Measurements from ENCODE around the gene DERL3. TPM values are rescaled to one million over a fixed set of nuclear protein-coding genes. Genes with fewer than 3 reads are reported as not detected.

DERL3 gene
- total and polyA plus RNA-seq, 2 experiments from 2014 or later: 13.6 to 19.5 TPM

GRCh38 chr22:23826510-23827350 lies 12.1 kb downstream of the DERL3 start:
- Mint-ChIP-seq H3K4me1 (peaks cover 2% of the 10 kb centered on the region; the same call in 1 of the 3 replicates), H3K36me3 (ENCODE audit: low read depth) (peaks cover 80% of the 10 kb centered on the region), H3K4me3 (no peak overlapping the region), H3K27ac (peak overlapping the region; percentile 79), H3K27me3 (ENCODE audit: insufficient read depth, low read depth, poor library complexity) (peaks cover 17% of the 10 kb centered on the region), H3K9me3 (no peaks in the 10 kb centered on the region; the same call in 2 of the 3 replicates)
- H3K9me2 ChIP-seq (ENCODE audit: insufficient read depth): no peaks in the 10 kb centered on the region
- H3K4me2 ChIP-seq: no peak overlapping the region
- no peaks in the 10 kb centered on the region for H3K27me3 ChIP-seq (ENCODE audit: insufficient read depth)
- H3K27ac ChIP-seq (ENCODE audit: low read depth): peak overlapping the region; percentile 81; the same call in 1 of the 2 replicates
- H3K4me1 ChIP-seq (ENCODE audit: insufficient read depth): no peaks in the 10 kb centered on the region
- H2AFZ ChIP-seq: no peak overlapping the region
- 0 out of 2 replicates have a peak, but pooled peaks cover 4% of the 10 kb centered on the region for H4K20me1 ChIP-seq (replicated peaks; ENCODE audit: insufficient read depth)
- H3F3A ChIP-seq (replicated peaks; ENCODE audit: low read depth): no peaks in the 10 kb centered on the region
- no peak for TF ChIP-seq JUNB (IDR thresholded peaks at IDR 0.05; ENCODE audit: unreplicated experiment)
- no peak for TF ChIP-seq ZNF331 (CRISPR knock-in tag; IDR thresholded peaks at IDR 0.05; ENCODE audit: low read depth)
- no peak for TF ChIP-seq REST (IDR thresholded peaks at IDR 0.05; ENCODE audit: unreplicated experiment)
- TF ChIP-seq ZNF462 (CRISPR knock-in tag; IDR thresholded peaks at IDR 0.05): no peak
- no peaks in the 10 kb centered on the region for H3K79me2 ChIP-seq (replicated peaks; ENCODE audit: insufficient read depth)
- ATAC-seq: no peak
- no peak overlapping the region for H3K4me3 ChIP-seq
- H3K36me3 ChIP-seq (ENCODE audit: insufficient read depth): peaks cover 10% of the 10 kb centered on the region; the same call in 1 of the 2 replicates
- DNase-seq (ENCODE audit: low spot score): no peak

Measured in GM23338 (cell line).